WTC11 (cell line): ENCODE results near the gene METRNL. TPM values are rescaled to one million over a fixed set of nuclear protein-coding genes. Genes with fewer than 3 reads are reported as not detected.
"Not testable (repeated sequence)": the region's sequence is repeated elsewhere in the genome, so short reads cannot be mapped to it uniquely, and the experiment has no call there.

Source experiments
- ATAC-seq: fragments of 200-7000 bp; cut with Tn5 transposase; 2 replicates; pipeline ENCODE4 v1.10.0; 2021; ENCODE audit warnings: mild to moderate bottlenecking, moderate library complexity
- CTCF ChIA-PET: fragments of 300-600 bp; sonication (Branson Sonifier 250); formaldehyde crosslinking; loops from one replicate; lab custom pipeline; 2021; ENCODE audit warnings: antibody characterized with exemption; lab: Charles Lee
- POLR2A ChIA-PET: fragments of 350-600 bp; sonication (Branson Sonifier 250); formaldehyde crosslinking; loops from one replicate; lab custom pipeline; 2021; ENCODE audit warnings: antibody characterized with exemption; lab: Charles Lee
- DNase-seq: peaks from one replicate; pipeline ENCODE4 v3.0.0; 2021; ENCODE audit warnings: low spot score
- H3K27ac Mint-ChIP-seq: 2 replicates; pipeline ENCODE4 v1.8.0; 2021; ENCODE audit warnings: mixed read lengths
- H3K27me3 Mint-ChIP-seq: 2 replicates; pipeline ENCODE4 v1.8.0; 2021; ENCODE audit warnings: low read depth, mild to moderate bottlenecking, moderate library complexity, mixed read lengths
- H3K36me3 Mint-ChIP-seq: 2 replicates; pipeline ENCODE4 v1.8.0; 2021; ENCODE audit warnings: mixed read lengths
- H3K4me1 Mint-ChIP-seq: 2 replicates; pipeline ENCODE4 v1.8.0; 2022; ENCODE audit warnings: mixed read lengths
- H3K4me3 Mint-ChIP-seq: 2 replicates; pipeline ENCODE4 v1.8.0; 2021; ENCODE audit warnings: mild to moderate bottlenecking, moderate library complexity, mixed read lengths
- H3K9me3 Mint-ChIP-seq: 2 replicates; pipeline ENCODE4 v1.8.0; 2021; ENCODE audit warnings: mixed read lengths
- CREM ChIP-seq: sonication (generic); formaldehyde crosslinking; IDR thresholded peaks from 2 replicates; pipeline ENCODE4 v1.8.1; 2022; ENCODE audit warnings: mild to moderate bottlenecking, missing genetic modification reagents, moderate library complexity
- EMX1 ChIP-seq: fragments of 250-450 bp; sonication (Bioruptor Pico); IDR thresholded peaks from 2 replicates; pipeline ENCODE4 v1.8.0; 2021; ENCODE audit warnings: mild to moderate bottlenecking
- FOXP4 ChIP-seq: sonication (generic); formaldehyde crosslinking; IDR thresholded peaks from 2 replicates; pipeline ENCODE4 v1.8.0; 2022; ENCODE audit warnings: mild to moderate bottlenecking, missing genetic modification reagents
- IRF1 ChIP-seq: sonication (generic); formaldehyde crosslinking; IDR thresholded peaks from 2 replicates; pipeline ENCODE4 v1.8.0; 2023; ENCODE audit warnings: missing genetic modification reagents
- IRF2 ChIP-seq: sonication (generic); formaldehyde crosslinking; IDR thresholded peaks from 2 replicates; pipeline ENCODE4 v1.8.0; 2022; ENCODE audit warnings: low read depth, missing genetic modification reagents, borderline replicate concordance
- MYBL2 ChIP-seq: sonication (generic); formaldehyde crosslinking; IDR thresholded peaks from 2 replicates; pipeline ENCODE4 v1.8.1; 2023; ENCODE audit warnings: mild to moderate bottlenecking, moderate library complexity, missing genetic modification reagents
- OVOL2 ChIP-seq: fragments of 250-450 bp; sonication (Bioruptor Pico); IDR thresholded peaks from 2 replicates; pipeline ENCODE4 v1.9.0; 2021; ENCODE audit warnings: mild to moderate bottlenecking, borderline replicate concordance
- TEAD1 ChIP-seq: sonication (generic); formaldehyde crosslinking; IDR thresholded peaks from 2 replicates; pipeline ENCODE4 v1.8.0; 2022; ENCODE audit warnings: mild to moderate bottlenecking, missing genetic modification reagents
- ZNF416 ChIP-seq: fragments of 250-450 bp; sonication (Bioruptor Pico); IDR thresholded peaks from 2 replicates; pipeline ENCODE4 v1.9.0; 2021; ENCODE audit warnings: mild to moderate bottlenecking, inconsistent platforms
- total RNA-seq: library from RNA; stranded (reverse); gene quantifications from 3 replicates; pipeline ENCODE4 v1.2.3, GENCODE V29; 2021
- TF ChIP-seq, protein P1 (sequence below): sonication (generic); formaldehyde crosslinking; IDR thresholded peaks from 2 replicates; pipeline ENCODE4 v1.8.1; 2022; ENCODE audit warnings: mild to moderate bottlenecking, missing genetic modification reagents, moderate library complexity, borderline replicate concordance
- TF ChIP-seq, protein P2 (sequence below): sonication (generic); formaldehyde crosslinking; IDR thresholded peaks from 2 replicates; pipeline ENCODE4 v1.8.0; 2022; ENCODE audit warnings: mild to moderate bottlenecking, missing genetic modification reagents
- TF ChIP-seq, protein P3 (sequence below): fragments of 250-450 bp; sonication (Bioruptor Pico); IDR thresholded peaks from 2 replicates; pipeline ENCODE4 v1.9.0; 2021; ENCODE audit warnings: mild to moderate bottlenecking
- TF ChIP-seq, protein P4 (sequence below): sonication (generic); formaldehyde crosslinking; IDR thresholded peaks from 2 replicates; pipeline ENCODE4 v1.8.0; 2023; ENCODE audit warnings: mild to moderate bottlenecking, missing genetic modification reagents

The METRNL gene
- total RNA-seq, 1 experiment from 2014 or later, result 27.7 TPM

GRCh38 chr17:83037084-83037873 is 42.1 kb upstream of the METRNL start:
- peak overlapping the region; percentile 19; the same call in 1 of the 2 replicates for H3K27ac Mint-ChIP-seq
- no peak overlapping the region for H3K4me3 Mint-ChIP-seq

DNA sequence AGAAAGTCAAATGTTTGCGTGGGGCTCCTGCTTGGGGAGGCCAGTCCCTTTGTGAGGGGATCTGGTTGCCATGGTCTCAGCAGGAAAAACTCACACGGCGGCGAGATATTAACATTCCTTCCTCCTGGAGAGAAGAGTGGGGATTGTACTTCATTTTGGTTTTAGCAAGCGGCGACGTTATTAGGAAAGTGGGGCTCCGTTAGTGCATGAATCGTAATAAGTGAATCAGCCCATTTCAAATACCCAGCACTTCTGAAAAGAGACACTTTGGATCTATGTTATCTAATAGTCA is 41.6 kb upstream of the METRNL start:
- no peaks in the 10 kb centered on the region for H3K4me1 Mint-ChIP-seq
- no peak for ATAC-seq
- ChIA-PET POLR2A (no interaction called here), CTCF (no interaction called here)
- no peaks in the 10 kb centered on the region; the same call in 1 of the 2 replicates for H3K27me3 Mint-ChIP-seq
- H3K36me3 Mint-ChIP-seq, result peaks cover 53% of the 10 kb centered on the region
- DNase-seq, result no peak
- H3K27ac Mint-ChIP-seq, result peak overlapping the region; percentile 19; the same call in 1 of the 2 replicates
- H3K9me3 Mint-ChIP-seq, result peaks cover 25% of the 10 kb centered on the region
- H3K4me3 Mint-ChIP-seq, result no peak overlapping the region
- TF ChIP-seq CREM (CRISPR knock-in tag) (no peak), OVOL2 (CRISPR knock-in tag) (no peak), MYBL2 (CRISPR knock-in tag) (no peak), EMX1 (CRISPR knock-in tag) (no peak), TEAD1 (no peak), IRF2 (CRISPR knock-in tag) (no peak), ZNF416 (no peak)
- TF ChIP-seq, protein P1, sequence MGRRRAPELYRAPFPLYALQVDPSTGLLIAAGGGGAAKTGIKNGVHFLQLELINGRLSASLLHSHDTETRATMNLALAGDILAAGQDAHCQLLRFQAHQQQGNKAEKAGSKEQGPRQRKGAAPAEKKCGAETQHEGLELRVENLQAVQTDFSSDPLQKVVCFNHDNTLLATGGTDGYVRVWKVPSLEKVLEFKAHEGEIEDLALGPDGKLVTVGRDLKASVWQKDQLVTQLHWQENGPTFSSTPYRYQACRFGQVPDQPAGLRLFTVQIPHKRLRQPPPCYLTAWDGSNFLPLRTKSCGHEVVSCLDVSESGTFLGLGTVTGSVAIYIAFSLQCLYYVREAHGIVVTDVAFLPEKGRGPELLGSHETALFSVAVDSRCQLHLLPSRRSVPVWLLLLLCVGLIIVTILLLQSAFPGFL (CRISPR knock-in tag), result no peak
- TF ChIP-seq, protein P2, sequence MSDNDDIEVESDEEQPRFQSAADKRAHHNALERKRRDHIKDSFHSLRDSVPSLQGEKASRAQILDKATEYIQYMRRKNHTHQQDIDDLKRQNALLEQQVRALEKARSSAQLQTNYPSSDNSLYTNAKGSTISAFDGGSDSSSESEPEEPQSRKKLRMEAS (CRISPR knock-in tag), result no peak
- TF ChIP-seq, protein P3, sequence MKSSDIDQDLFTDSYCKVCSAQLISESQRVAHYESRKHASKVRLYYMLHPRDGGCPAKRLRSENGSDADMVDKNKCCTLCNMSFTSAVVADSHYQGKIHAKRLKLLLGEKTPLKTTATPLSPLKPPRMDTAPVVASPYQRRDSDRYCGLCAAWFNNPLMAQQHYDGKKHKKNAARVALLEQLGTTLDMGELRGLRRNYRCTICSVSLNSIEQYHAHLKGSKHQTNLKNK, result no peak
- TF ChIP-seq, protein P4, sequence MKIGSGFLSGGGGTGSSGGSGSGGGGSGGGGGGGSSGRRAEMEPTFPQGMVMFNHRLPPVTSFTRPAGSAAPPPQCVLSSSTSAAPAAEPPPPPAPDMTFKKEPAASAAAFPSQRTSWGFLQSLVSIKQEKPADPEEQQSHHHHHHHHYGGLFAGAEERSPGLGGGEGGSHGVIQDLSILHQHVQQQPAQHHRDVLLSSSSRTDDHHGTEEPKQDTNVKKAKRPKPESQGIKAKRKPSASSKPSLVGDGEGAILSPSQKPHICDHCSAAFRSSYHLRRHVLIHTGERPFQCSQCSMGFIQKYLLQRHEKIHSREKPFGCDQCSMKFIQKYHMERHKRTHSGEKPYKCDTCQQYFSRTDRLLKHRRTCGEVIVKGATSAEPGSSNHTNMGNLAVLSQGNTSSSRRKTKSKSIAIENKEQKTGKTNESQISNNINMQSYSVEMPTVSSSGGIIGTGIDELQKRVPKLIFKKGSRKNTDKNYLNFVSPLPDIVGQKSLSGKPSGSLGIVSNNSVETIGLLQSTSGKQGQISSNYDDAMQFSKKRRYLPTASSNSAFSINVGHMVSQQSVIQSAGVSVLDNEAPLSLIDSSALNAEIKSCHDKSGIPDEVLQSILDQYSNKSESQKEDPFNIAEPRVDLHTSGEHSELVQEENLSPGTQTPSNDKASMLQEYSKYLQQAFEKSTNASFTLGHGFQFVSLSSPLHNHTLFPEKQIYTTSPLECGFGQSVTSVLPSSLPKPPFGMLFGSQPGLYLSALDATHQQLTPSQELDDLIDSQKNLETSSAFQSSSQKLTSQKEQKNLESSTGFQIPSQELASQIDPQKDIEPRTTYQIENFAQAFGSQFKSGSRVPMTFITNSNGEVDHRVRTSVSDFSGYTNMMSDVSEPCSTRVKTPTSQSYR (CRISPR knock-in tag), result no peak

More at GRCh38 chr17:83037084-83037873, 42.1 kb upstream of the METRNL start:
- no peak for ATAC-seq
- Mint-ChIP-seq H3K27me3 (no peaks in the 10 kb centered on the region; the same call in 1 of the 2 replicates), H3K36me3 (peaks cover 52% of the 10 kb centered on the region), H3K9me3 (peaks cover 19% of the 10 kb centered on the region), H3K4me1 (no peaks in the 10 kb centered on the region)
- no peak for DNase-seq
- no peak for TF ChIP-seq EMX1 (CRISPR knock-in tag)
- TF ChIP-seq, protein P2 (CRISPR knock-in tag), result no peak
- TF ChIP-seq FOXP4 (CRISPR knock-in tag), result no peak
- no peak for TF ChIP-seq IRF1
- CTCF ChIA-PET, result interaction anchor here (1.0 kb wide), 1 partner anchor 256 kb away, joined by 3 read pairs; no protein-coding TSS in a partner anchor
- POLR2A ChIA-PET, result no interaction called here

- peaks cover 36% of the 10 kb centered on the region for H3K9me3 Mint-ChIP-seq
Observed at GRCh38 chr17:83038983-83039382, 40.4 kb upstream of the METRNL start.

More at GRCh38 chr17:83038983-83039382, 40.4 kb upstream of the METRNL start:
- H3K4me1 Mint-ChIP-seq, CTCF ChIA-PET, DNase-seq, H3K27ac Mint-ChIP-seq, H3K4me3 Mint-ChIP-seq, H3K27me3 Mint-ChIP-seq, POLR2A ChIA-PET, ATAC-seq: not testable (repeated sequence)
- peaks cover 61% of the 10 kb centered on the region for H3K36me3 Mint-ChIP-seq
